Right lobe of liver (tissue), 4 donors: ENCODE measurements around the gene CALY.

ENCODE experiments used
- POLR2A ChIP-seq: fragments of 450-650 bp; IDR thresholded peaks from one replicate; pipeline ENCODE4 v1.6.1; 2017; ENCODE audit warnings: antibody characterized with exemption, mild to moderate bottlenecking
- TF ChIP-seq, protein P1 (sequence below), 4 donors: fragments of 200-600 bp in 3 of 4; fragments of 450-650 bp in 1 of 4; IDR thresholded peaks; one replicate each; pipeline versions ENCODE4 v1.5.1 to v1.8.0; 2016 to 2022; ENCODE audit warnings: antibody characterized with exemption in 4 of 4, mild to moderate bottlenecking in 2 of 4
- donor health status: DM: no; HTN: no; CAD: no.
- donor health status: DM: no; HTN: no; CAD: no.
- donor health status: DM: no; HTN: yes; CAD: no.

DNA sequence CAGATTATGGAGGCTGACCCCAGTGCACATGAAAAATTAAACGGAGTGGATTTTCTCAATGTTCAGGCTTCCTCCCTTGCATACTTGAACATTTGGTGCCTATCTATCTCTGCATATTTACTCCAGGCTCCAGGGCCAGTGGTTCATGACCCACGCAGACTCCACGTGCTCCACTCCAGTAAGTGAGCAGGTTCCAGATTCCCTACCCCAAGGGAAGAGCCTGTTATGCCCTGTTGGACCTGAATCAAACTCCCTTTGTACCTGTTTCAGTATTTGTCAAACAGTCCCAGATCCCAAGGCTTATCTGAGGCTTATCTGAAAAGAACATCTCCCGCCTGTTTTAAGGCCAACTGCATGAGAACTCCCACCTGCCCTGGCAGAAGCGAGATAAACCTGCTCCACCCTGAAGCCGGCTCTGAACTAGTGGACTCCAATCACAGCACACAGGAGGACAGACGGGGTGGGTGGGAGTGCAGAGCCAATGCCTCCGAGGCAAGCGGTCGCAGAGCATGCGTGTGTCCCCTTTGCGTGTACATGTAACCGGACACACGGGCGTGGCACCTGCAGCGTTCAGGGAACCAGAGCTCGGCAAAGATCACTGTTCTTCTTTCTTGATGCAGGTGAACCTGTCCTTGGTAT lies 23.4 kb upstream of the CALY start:
- TF ChIP-seq, protein P1, sequence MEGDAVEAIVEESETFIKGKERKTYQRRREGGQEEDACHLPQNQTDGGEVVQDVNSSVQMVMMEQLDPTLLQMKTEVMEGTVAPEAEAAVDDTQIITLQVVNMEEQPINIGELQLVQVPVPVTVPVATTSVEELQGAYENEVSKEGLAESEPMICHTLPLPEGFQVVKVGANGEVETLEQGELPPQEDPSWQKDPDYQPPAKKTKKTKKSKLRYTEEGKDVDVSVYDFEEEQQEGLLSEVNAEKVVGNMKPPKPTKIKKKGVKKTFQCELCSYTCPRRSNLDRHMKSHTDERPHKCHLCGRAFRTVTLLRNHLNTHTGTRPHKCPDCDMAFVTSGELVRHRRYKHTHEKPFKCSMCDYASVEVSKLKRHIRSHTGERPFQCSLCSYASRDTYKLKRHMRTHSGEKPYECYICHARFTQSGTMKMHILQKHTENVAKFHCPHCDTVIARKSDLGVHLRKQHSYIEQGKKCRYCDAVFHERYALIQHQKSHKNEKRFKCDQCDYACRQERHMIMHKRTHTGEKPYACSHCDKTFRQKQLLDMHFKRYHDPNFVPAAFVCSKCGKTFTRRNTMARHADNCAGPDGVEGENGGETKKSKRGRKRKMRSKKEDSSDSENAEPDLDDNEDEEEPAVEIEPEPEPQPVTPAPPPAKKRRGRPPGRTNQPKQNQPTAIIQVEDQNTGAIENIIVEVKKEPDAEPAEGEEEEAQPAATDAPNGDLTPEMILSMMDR (IDR thresholded peaks at IDR 0.05): no peak
- no peak for TF ChIP-seq POLR2A
